ENCODE data around the gene TBC1D22A. TPM values are rescaled to one million over a fixed set of nuclear protein-coding genes. Genes with fewer than 3 reads are reported as not detected.

TBC1D22A gene
- total RNA-seq, 1 experiment from 2014 or later: 20.9 TPM

DNA sequence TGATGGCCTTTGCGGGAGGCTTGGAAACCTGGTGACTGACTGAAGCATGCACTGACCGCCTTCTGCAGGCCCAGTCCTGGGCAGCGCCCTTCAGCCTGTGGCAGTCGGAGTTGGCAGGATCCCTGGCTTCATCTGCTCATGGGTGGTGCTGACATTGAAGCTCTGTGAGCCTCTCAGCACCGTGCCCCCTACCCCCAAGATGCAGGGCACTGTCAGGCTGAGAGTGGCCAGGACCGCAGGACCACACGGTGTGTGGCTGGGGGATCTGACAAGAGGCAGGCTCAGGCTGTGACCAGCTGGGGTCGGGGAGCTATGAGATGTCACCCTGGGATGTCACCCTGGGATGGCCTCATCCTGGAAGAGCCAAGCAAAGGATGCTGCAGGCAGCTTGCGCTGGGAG is 32.7 kb downstream of the TBC1D22A start:
- ChIA-PET CTCF (interaction anchor here (2.1 kb wide), 1 partner anchor 8 kb away, joined by 8 read pairs; no protein-coding TSS in a partner anchor), POLR2A (interaction anchor here (1.0 kb wide), 1 partner anchor 33 kb away, joined by 3 read pairs; the partner anchor contains the start of gene TBC1D22A), RAD21 (ENCODE audit: low non-redundant PET in 1 of 2, low total read pairs in 2 of 2, uncharacterized antibody in 2 of 2, unreplicated experiment in 2 of 2) (no interaction called here)
- Histone ChIP-seq H3K27ac (ENCODE audit: low read depth, low read length) (no peak overlapping the region), H3K4me2 (ENCODE audit: low read length) (no peak overlapping the region), H3K9me3 (ENCODE audit: control insufficient read depth in 1 of 2, insufficient read depth in 1 of 2, low read depth in 1 of 2, low read length in 2 of 2) (no peaks in the 10 kb centered on the region), H2AFZ (ENCODE audit: low read depth, low read length, poor library complexity, severe bottlenecking) (no peak overlapping the region), H3K4me1 (ENCODE audit: control insufficient read depth in 1 of 2, insufficient read depth in 2 of 2, low read length in 2 of 2) (peaks cover 3 to 15% of the 10 kb centered on the region in 2 experiments), H3K9me2 (ENCODE audit: insufficient read depth) (no peaks in the 10 kb centered on the region), H3K4me3 (replicated peaks in 1 of 2; ENCODE audit: low read depth in 1 of 2, low read length in 2 of 2) (no peak overlapping the region), H3K36me3 (ENCODE audit: control insufficient read depth in 1 of 2, insufficient read depth in 2 of 2, low read length in 2 of 2) (peaks cover 7 to 10% of the 10 kb centered on the region in 2 experiments; a peak in 2 of 4 replicates), H3K9ac (ENCODE audit: low read length) (no peak overlapping the region), H3K79me2 (ENCODE audit: insufficient read depth, low read length) (peaks cover 3% of the 10 kb centered on the region; the same call in 1 of the 2 replicates), H3K27me3 (ENCODE audit: insufficient read depth, low read length) (no peaks in the 10 kb centered on the region), H4K20me1 (ENCODE audit: insufficient read depth) (no peaks in the 10 kb centered on the region)
- TF ChIP-seq SRF (IDR thresholded peaks at IDR 0.05; ENCODE audit: low read depth) (no peak), CEBPB (IDR thresholded peaks at IDR 0.05; ENCODE audit: low read depth) (no peak), TCF7L2 (IDR thresholded peaks at IDR 0.05; ENCODE audit: borderline replicate concordance, extremely low read depth, insufficient read depth, insufficient read length) (no peak)
- TF ChIP-seq, protein P1, sequence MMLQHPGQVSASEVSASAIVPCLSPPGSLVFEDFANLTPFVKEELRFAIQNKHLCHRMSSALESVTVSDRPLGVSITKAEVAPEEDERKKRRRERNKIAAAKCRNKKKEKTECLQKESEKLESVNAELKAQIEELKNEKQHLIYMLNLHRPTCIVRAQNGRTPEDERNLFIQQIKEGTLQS (IDR thresholded peaks at IDR 0.05): no peak
- TF ChIP-seq, protein P2, sequence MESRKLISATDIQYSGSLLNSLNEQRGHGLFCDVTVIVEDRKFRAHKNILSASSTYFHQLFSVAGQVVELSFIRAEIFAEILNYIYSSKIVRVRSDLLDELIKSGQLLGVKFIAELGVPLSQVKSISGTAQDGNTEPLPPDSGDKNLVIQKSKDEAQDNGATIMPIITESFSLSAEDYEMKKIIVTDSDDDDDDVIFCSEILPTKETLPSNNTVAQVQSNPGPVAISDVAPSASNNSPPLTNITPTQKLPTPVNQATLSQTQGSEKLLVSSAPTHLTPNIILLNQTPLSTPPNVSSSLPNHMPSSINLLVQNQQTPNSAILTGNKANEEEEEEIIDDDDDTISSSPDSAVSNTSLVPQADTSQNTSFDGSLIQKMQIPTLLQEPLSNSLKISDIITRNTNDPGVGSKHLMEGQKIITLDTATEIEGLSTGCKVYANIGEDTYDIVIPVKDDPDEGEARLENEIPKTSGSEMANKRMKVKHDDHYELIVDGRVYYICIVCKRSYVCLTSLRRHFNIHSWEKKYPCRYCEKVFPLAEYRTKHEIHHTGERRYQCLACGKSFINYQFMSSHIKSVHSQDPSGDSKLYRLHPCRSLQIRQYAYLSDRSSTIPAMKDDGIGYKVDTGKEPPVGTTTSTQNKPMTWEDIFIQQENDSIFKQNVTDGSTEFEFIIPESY (IDR thresholded peaks at IDR 0.05; ENCODE audit: extremely low read depth, insufficient replicate concordance, low read length): no peak
- no TSS peak for BruUV-seq (replicated peaks)
- intact Hi-C loops (cut with micrococcal nuclease): loop anchor here (10.0 kb wide), 1 partner anchor 1040 kb away; no protein-coding TSS in a partner anchor
- DNase-seq (ENCODE audit: low read depth, low spot score) (no peak), ATAC-seq (no peak)
